GM12864 (cell line): Measurements from ENCODE around the gene CDKAL1.
A peak's percentile ranks its signal among the peaks of the same experiment; 100 is the strongest.

Experiments
- DNase-seq: peaks from one replicate; pipeline ENCODE4 v3.0.0-alpha.2; 2011; ENCODE audit warnings: low read depth
- H3K4me3 ChIP-seq: 2 replicates; pipeline ENCODE4 v1.5.1; 2011; ENCODE audit warnings: mild to moderate bottlenecking, low read depth, low read length, control low read depth
- TF ChIP-seq, protein P1 (sequence below): IDR thresholded peaks from 2 replicates; pipeline ENCODE4 v1.5.1; 2011; ENCODE audit warnings: low read depth, mild to moderate bottlenecking, moderate library complexity, low read length, control low read depth, inconsistent platforms; ENCODE audit errors: missing control alignments

CDKAL1 gene

DNA sequence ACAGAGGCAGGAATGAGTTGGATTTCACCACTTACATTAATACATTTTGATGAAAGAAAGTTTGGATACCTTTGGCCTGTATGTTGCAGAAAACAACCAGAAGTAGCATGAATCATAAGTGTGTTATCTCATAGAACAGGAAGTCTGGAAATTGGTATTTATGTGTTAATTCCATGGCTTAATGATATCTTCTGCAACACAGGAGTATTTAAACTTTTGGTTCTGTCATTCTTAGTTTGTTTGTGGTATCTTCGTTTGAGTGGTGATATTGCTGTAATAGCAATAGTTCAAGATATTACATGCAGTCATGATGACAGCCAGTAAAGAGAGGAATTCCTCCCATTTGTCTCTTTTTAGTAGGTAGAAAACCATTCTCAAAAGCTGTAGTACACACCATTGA is 177.3 kb downstream of the CDKAL1 start:
- TF ChIP-seq, protein P1, sequence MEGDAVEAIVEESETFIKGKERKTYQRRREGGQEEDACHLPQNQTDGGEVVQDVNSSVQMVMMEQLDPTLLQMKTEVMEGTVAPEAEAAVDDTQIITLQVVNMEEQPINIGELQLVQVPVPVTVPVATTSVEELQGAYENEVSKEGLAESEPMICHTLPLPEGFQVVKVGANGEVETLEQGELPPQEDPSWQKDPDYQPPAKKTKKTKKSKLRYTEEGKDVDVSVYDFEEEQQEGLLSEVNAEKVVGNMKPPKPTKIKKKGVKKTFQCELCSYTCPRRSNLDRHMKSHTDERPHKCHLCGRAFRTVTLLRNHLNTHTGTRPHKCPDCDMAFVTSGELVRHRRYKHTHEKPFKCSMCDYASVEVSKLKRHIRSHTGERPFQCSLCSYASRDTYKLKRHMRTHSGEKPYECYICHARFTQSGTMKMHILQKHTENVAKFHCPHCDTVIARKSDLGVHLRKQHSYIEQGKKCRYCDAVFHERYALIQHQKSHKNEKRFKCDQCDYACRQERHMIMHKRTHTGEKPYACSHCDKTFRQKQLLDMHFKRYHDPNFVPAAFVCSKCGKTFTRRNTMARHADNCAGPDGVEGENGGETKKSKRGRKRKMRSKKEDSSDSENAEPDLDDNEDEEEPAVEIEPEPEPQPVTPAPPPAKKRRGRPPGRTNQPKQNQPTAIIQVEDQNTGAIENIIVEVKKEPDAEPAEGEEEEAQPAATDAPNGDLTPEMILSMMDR: no peak
- DNase-seq: no peak
- H3K4me3 ChIP-seq: no peak overlapping the region

DNA sequence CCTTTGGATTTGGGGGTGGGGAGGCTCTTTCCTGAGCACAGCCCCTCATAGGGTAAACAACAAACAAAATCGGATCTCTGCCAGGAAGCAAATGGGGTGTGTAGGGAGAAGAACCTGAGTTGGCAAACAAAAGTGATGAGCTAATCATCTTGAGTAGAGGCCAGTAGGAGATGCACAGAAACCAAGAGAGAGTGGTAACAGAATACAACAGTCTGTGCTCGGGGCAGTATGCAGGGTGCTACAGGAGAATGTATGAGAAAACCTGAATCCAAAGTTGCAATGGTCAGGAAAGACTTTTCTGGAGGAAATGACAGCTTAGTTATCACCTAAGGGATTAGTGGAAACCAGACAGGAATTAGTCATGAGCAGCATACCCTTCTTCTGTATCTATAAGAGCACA is 177.8 kb downstream of the CDKAL1 start:
- DNase-seq: no peak

DNA sequence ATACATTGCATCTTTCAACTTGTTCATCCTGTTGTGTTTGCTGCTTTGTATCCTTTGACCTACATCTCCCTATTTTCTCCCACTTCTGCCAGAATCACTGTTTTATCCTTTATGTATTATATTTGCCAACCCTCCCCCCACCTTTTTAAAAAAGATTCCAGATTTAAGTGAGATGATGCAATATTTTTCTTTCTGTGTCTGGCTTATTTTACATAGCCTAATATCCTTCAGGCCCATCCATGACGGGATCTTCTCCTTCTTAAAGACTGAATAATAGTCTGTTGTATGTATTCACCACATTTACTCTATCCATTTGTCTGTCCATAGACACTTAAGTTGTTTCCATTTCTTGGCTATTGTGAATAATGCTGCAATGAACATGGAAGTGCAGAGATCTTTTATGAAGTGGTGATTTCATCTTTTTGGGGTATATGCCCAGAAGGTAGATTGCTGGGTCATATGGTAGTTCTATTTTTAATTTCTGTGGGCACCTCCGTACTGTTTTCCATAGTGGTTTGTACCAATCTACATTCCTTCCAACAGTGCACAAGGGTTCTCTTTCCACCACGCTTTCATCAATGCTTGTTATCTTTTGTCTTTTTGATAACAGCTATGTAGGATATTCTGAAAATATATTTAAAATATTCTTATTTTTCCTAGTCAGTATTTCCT is 181.0 kb downstream of the CDKAL1 start:
- H3K4me3 ChIP-seq: no peak overlapping the region
- TF ChIP-seq, protein P1: no peak
- no peak for DNase-seq

More for the DNA sequence above, 177.8 kb downstream of the CDKAL1 start:
- TF ChIP-seq, protein P1: no peak
- H3K4me3 ChIP-seq: no peak overlapping the region

DNA sequence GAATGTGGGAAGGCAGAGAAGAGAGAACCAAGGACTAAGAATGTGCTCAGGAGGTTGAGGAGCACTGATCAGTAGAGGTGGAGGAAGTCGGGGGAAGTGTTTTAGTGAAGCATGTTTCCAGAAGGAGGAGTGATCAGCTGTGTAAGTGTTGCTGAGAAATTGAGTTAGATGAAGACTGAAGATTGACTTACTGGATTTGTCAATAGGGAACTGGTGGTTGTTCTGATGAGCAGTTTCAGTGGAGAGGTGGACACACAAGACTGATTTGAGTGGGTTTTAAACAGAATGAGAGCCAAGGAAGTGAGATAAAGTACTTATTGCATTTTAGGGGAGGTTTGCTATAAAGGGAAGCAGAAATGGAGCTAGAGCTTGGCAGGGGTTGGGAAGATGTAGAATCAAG is 182.6 kb downstream of the CDKAL1 start:
- peak; percentile 51 for DNase-seq
- no peak overlapping the region for H3K4me3 ChIP-seq
- TF ChIP-seq, protein P1: no peak

DNA sequence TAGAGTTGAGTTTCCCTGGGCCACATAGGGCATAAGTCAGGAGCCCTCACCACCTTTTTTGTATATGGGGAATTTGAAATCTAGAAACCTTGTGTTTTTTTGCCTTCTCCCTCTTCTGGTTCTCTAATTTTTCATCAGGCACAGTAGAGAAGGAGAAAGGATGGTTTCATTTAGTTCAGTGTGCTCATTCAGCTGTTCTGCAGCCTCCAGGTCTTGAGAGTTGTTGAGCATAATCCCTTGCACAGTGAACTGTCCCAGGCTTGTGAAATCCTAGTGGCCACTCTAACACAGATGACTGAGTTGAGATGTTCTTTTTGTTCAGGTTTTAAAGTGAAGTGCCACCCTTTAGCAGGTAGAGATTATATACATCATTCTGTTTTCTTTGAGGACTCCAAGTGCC is 183.5 kb downstream of the CDKAL1 start:
- no peak overlapping the region for H3K4me3 ChIP-seq
- no peak for DNase-seq
- TF ChIP-seq, protein P1: no peak

DNA sequence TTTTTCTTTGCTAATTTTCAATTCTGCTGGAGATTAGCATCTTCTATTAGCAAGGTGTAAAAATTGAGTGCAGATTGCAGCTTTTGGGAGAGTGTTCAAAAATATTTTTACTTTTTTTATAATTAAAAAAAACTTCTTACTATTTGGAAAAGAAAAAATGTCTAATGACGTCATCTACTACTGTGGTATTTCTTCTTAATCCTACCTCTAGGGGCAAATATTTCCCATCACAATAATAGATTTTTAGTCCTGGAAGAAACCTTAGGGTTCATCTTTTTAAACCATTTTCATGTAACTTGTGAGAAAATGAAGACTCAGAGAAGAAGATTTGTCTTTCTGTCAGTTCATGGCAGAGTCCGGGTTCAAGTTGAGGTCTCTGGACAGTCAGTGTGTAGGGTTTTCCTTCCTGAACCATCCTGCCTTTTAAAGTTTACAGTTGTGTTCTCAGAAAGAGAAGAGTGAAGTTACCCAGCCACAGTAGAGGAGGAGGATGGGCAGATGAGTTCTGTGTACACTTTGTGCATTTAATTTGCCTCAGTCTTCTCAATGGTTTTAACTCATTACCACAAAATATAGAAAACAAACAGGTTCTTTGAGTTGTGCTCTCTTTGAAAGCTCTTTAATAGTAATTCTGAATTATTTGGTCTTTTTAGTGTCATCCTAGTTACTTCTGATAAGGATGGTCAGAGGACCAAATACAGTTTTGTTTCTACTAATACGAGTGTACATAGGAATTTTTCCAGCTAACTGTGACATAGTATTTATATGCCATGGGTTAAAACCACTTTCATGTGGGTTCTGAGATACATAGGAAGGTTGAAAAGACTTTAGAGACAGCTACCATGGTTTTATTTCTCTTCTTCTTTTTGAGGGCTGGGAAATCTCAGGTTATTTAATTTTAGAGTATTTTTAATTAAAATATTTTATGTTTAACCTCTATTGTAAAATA is 184.7 kb downstream of the CDKAL1 start:
- H3K4me3 ChIP-seq: no peak overlapping the region
- TF ChIP-seq, protein P1: no peak
- no peak for DNase-seq
